AG08395 (cell line): ENCODE measurements around the gene FER.
"Not testable (repeated sequence)": the region's sequence is repeated elsewhere in the genome, so short reads cannot be mapped to it uniquely, and the experiment has no call there.

Experiments used
- DNase-seq: peaks from one replicate; pipeline ENCODE4 v3.0.0; 2012; ENCODE audit warnings: mixed read lengths, low spot score

FER gene

DNA sequence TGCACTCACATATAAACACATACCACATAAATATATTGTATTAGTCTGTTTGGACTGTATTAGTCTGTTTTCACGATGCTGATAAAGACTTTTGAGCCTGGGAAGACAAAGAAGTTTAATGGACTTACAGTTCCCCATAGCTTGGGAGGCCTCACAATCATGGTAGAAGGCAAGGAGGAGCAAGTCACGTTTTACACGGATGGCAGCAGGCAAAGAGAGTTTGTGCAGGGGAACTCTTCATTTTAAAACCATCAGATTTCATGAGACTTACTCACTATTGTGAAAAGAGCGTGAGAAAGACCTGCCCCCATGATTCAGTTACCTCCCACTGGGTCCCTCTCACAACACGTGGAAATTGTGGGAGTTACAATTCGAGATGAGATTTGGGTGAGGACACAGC, 133.4 kb downstream of the FER start:
- no peak for DNase-seq

DNA sequence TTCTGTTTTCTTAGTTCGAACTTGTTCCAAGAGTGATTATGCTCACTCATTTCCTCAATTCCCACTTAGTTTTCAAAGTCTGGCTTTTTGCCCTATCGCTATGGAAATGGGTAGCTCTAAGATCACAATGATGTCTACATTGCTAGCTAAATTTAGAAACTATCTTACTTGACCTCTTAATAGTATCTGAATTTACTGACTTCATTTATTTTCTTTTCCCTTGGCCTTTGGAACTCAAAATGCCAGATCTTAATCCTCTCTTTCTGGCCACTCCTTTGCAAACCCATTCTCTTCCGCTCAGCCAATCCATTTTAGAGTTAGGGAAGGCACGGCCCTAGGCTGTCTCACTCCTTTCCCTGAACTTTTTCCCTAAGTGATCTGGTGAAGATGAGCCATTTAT, 137.0 kb downstream of the FER start:
- no peak for DNase-seq

DNA sequence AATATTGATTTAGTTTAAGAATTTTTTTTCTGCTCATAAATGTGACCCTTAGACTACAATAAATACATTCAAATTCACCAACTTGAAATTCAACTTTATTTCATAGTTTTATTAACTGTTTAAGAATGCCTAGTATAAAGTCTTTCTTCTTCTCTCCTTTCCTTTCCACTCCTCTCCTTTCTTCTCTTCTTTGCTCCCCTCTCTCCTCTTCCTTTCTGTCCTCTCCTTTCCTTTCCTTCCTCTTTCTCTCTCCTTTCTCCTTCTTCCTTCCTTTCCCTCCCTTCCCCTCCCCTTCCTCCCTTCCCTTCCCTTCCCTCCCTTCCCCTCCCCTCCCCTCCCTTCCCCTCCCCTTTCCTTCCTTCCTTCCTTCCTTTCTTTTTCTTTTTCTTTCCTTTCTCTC, 150.6 kb downstream of the FER start:
- DNase-seq: no peak

DNA sequence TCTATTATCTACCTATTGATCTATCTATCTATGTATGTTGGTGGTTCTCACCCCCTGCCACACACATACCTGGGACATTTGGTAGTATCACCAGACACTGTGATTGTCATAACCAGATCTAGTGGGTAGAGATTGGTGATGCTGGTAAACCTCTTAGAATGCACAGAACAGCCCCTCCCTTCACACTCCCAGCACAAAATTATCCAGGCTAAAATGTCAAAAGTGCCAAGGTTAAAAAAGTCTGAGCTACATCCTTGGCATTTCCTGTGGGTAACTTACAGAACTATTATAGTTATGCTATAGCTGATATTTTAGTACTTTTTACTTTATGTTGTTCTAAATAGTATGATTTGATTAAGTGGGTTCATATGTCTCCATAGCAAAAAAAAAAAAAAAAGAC, 151.0 kb downstream of the FER start:
- DNase-seq: no peak

DNA sequence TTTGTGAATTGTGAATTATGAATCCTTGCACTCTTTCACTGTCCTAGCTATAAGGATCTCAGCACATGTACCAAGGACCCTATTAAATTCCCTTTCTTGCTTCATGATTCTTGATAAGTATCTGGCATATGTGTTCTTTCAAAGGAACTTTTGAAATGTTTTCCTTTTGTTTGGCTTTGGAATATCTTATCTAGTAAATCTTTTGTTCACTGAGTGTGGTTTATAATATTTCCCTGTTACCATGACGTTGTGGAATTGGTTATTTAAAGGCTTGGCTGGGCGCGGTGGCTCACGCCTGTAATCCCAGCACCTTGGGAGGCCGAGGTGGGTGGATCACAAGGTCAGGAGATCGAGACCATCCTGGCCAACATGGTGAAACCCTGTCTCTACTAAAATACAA, 151.5 kb downstream of the FER start:
- DNase-seq: not testable (repeated sequence)

DNA sequence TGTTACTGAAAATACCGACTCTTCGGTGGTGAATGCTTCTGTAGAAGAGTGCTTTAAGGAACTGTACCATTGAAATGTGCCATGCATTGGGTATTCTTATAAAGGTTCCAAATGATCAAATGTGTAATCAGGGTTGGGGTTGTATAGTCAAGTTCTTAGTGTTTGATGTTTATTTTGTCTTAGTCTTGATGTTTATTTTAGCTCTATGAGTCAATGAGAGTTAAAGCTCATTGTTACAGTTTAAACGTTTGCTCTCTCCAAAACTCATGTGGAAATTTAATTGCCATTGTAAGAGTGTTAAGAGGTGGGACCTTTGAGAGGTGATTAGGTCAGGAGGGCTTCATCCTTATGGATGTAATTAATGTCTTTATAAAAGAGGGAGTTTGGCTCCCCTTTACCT, 153.0 kb downstream of the FER start:
- DNase-seq: no peak

DNA sequence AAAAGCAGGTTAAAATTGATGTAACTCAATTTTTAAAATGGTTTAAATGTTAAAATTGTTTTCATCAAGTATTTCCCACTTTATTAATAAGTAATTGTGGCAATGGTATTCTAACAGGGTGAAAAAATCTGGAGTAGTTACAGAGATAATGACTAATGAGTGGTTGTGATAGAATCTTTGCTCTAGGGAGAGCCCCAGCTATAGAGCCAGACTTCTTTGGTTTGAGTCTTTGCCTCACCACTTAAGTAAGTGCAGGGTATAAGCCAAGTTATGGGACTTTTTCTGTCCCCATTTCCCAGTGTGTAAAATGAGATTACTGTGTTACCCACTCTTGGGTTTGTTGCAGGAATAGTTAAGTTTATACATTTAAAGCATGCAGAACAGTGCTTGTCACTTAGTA, 158.1 kb downstream of the FER start:
- no peak for DNase-seq

DNA sequence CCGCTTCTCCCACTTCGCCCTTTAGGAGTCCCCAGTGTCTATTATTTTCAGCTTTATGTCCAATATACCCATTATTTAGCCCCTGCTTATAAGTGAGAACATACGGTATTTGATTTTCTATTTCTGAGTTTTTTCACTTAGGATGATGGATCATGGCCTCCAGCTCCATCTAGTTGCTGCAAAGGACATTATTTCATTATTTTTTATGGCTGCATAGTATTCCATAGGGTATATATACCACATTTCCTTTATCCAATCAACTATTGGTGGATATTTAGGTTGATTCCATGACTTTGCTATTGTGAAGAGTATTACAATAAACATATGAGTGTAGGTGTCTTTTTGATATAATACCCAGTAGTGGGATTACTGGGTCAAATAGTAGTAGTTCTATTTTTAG, 162.9 kb downstream of the FER start:
- no peak for DNase-seq

DNA sequence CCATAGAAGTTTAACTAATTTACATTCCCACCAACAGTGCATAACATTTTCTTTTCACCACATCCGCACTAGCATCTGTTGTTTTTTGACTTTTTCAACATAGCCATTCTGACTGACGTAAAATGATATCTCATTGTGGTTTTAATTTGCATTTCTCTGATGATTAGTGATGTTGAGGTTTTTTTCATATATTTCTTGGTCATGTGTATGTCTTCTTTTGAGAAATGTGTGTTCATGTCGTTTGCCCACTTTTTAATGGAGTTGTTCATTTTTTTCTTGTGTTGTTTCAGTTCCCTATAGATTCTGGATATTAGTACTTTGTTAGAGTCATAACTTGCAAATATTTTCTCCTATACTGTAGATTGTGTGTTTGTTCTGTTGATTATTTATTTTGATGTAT, 163.4 kb downstream of the FER start:
- DNase-seq: no peak

DNA sequence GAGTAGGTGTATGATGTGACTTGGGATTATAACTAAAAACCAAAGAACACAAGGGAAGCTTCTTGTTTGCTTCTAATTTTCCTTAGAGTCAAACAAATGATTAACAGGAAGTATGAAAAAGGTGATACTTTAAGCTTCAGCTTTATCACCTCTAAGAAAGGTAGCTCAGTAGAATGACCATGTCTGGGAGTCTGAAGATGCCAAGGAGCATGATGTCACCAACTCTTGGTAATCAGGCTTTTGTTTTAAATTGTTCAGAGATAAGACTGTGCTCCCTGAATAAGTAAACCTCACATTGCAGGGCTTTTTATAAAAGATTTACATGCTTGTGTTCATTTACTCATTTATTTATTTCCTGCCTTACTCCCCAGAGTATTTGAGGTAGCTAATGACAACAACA, 169.9 kb downstream of the FER start:
- DNase-seq: no peak

DNA sequence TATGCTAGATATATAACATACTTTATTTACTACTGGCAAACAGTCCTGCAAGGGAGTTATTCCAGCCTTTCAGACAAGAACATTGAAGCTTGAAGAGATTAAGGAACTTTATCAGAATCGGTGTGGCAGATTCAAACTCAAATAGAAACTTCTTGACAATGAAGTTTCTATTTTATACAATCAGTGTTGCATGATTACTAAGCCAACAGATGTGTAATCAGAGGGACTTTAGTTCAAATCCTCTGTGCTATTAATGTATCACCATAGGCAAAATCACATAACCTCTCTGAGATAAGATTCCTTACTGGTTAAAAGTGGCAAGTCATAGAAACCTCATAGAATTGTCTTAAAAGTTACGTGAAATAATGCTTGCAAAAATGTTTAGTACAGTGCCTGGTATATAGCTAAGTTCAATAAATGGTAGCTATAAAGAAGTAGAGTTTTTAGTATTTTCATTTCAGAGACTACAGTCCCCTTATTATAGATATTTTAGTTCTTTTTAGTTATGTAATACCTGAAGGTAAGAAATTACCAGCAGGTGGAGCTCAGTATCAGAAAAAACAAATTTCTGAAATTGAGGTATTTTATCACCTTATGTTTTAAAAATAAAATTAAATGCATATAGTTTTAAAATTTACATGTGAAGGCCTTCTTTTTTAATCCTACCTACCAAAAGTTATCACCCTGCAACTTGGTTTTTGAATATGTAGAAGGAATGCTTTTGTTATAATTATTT, 172.1 kb downstream of the FER start:
- no peak for DNase-seq

DNA sequence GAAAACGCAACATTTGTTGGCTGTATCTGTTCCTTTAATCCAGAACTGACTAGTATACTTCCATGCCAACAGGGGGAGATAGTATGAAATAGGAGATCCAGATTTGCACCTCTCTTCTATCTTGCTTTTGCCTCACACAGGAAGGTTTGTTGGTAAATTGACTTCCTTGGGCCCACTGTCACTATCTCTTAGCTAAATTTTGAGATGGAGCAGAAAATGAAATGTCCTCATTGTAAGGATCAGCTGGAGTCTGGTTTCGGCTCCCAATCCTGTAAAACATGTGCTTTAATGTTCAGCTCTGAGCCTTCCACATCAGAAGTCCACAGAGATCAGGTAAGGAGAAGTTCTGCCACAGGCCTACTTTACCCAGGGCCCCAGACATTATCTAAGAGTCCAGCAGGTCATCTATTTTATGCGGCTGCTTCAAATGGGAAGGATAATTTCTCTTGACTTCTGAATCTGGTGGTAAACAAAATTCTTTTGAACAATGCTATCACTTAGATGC, 176.8 kb downstream of the FER start:
- no peak for DNase-seq

DNA sequence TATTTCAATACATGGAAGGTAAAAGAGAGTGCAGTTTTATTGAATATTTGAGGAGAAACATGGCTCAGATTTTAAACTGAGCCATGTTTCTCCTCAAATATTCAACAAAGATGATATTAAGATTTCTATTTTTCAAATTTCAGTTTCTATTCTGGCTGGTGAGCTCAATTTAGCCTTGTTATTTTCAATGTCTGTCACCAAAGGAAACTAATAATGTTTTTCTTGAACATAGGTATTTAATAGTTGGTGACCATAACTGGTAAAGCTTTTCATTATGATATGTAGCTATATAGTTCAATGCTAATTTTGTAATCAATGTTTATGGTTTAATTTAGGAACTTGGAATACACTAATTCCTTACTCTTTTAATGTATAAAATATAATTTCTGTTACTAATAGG, 177.4 kb downstream of the FER start:
- DNase-seq: no peak

DNA sequence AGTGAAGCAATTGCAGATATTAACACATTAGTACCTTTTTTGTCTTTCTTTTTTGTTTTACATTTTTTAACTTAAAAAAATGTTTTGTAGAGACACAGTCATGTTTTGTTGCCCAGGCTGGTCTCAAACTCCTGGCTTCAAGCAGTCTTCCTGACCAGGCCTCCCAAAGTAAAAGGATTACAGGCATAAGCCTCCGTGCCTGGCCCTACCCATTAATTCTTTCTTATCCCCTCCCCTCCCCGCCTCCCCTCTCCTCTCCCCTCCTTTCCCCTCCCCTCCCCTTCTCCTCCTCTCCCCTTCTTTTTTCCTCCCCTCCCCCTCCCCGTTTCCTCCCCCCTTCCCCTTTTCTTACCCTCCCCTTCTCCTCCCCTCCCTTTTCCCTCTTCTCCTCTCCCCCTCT, 182.4 kb downstream of the FER start:
- no peak for DNase-seq

DNA sequence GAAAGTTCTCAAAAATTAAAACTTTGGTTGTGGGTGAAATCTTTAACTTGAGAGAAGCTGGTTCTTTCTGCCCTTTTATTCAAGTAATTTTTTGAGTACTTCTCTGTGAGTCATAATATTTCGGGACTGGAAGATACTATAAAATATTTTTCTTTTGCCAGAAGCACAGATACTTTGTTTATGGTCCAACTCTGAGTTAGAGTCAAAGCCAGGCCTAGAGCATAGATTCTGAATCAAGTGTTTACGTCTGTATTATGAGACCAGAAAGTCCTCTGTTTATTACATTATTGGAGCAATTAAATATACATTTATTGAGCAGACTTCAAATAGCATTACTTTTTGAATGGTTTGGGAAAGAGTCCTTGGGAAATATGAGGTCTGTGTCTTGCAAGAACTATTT, 187.9 kb downstream of the FER start:
- no peak for DNase-seq

DNA sequence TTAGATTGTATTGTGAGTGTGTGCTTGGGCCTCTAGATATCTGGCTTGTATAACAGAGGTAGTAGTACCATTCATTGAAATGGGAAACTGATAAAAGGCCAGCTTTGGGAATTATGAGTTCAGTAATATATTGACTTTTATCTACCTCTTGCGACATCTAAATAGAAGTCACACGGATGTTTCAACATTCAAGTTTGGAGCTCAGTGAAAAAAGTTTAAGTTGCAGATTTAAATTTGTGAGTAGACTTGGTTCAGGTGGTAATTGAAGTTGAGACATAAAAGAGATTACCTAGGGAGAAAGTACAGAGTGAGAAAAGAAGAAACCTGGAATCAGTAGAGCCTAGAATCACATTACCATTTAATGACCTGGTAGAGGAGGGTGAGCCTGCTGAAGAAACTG, 189.5 kb downstream of the FER start:
- DNase-seq: no peak

DNA sequence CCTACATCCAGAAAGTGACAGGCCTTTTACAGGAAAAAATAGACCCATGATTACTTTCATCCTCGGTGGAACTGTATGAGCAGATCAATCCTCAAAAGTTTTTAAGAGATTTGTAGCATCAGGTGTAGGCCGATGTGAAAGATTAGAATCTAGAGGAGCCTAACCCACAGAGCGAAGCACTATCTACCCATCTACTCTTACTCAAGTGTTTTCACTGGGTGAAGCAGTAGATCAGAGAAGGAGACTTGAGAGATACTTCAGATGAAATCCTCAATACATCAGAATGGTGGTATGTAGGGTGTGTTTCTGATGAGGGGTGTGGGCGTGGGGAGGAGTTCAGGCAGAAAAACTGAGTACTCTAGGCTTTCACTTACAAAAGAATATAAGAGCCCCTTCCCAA, 192.8 kb downstream of the FER start:
- DNase-seq: no peak

DNA sequence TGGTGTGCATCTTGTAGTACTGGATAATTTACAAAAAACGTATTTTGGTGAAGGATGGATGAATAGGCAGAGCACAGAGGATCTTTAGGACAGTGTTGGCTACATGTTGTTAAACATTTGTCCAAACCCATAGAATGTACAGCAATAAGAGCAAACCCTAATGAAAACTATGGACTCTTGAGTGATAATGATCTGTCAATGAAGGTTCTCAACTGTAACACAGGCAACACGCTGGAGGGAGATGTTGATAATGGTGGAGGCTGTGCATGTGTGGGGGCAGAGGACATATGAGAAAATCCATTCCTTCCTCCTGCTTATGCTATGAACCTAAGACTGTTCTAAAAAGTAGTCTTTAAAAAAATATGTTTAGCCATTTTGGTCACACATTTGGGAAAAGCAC, 194.0 kb downstream of the FER start:
- DNase-seq: no peak

DNA sequence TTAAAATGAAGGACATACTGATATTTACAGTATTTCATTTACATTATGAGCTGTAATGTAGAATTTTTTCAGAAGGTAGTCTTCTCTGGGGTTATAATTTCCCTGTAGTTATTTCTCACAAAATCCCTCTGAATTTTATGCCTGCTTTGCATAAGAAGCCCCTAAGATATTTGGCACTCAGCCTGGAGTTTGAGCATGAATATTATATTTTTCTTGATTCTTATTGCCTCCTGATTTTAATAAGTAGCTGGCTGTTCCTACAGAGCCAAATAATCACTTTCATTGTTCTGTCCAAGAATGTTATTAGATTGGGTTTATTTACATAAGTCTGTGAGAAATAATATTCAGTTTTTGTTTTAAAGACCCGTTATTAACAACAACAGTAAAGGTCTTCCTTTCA, 195.0 kb downstream of the FER start:
- DNase-seq: no peak

DNA sequence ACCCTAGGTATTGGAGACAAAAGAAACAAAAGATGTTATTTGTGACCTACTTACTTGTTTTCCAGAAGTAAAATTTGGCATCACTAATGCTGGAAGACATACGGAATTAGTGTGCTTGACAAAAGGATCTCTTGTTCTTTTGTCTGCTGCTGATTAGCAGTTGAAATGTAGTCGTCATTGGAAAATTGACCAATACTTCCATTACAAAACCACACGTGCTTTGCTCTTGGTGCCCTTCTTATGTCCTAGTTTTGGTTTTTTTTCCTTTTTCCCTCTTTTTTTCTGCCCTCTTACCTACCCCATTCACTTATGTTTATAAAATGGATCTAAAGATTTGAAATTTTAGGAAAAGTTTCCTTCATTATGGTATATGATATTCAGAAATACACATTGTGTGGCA, 197.4 kb downstream of the FER start:
- no peak for DNase-seq

DNA sequence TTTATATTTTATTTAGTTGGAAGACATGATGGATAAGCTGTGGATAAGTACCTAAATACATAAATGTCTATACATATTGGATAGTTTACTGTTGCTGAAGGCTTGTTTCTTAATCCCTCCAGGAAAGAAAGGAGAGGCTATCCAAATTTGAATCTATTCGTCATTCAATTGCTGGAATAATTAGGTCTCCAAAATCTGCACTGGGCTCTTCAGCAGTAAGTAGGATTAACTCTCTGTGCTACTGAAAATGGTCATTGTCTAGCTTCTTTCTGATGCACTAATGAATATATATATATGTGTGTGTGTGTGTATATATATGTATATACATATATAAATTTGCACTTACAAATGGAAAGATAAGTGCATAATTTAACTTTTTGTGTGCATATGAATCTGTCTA, 198.3 kb downstream of the FER start:
- DNase-seq: no peak

DNA sequence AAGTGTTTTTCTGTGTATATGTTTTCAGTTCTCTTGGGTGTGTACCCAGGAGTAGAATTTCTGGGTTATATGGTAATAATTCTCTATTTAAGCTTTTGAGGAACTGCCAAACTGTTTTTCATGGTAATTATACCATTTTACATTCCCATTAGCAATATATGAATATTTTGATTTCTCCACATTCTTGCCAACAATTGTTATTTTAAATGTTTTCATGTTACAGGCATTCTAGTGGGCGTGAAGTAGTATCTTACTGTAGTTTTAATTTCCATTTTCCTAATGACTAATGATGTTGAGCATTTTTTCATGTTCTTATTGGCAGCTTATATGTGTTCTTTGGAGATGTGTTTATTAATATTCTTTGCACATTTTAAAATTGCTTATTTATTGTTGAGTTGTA, 199.5 kb downstream of the FER start:
- no peak for DNase-seq

DNA sequence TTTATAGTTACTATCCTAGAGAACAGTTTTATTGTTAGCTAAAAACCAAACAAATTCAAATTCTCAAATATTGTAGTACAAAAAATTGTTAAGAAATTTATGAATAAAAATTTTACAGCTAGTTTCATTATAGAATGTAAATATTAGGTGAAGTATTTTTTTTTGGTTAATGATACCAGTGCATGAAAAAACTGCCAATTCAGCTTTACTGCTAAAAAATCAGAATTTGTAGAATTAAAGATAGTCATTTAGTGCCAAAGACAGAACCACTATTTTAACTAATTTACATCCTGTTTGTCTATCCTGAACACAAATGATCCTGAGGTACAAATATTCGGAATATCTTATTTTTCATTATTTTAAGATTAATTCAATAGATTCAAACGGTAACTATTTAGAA, 202.6 kb downstream of the FER start:
- no peak for DNase-seq

DNA sequence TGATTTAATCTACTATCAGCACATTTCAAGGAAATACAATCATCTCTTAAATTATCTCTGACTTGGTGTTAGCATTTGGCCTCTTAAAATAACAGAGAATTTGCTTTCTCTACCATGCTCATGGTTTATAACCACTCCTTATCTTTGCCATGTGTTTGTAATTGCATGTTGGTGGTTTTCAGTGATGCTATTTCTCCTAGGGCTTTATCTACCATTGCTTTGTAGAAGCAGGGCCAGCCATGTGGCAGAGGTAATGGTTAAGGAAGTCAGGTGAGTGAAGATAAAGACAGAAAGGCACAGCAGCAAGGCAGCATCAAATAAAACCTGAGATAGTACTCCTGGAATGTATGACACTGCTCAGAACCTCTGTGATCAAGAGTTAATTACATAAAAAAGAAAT, 206.2 kb downstream of the FER start:
- DNase-seq: no peak

DNA sequence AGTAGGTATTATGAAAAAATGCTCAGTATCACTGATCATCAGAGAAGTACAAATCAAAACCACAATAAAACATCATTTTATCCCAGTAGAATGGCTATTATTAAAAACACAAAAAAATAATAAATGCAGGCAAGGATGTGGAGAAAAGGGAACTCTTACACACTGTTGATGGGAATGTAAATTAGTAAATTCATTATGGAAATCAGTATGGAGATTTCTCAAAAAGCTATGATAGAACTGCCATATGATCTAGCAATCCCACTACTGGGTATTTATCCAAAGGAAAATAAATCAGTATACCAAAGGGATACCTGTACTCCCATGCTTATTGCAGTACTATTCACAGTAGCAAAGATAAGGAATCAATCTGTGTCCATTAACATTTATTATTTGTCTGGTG, 209.6 kb downstream of the FER start:
- no peak for DNase-seq
